OCI-LY7 (cell line): ENCODE measurements around the gene MESP1.

Experiments
- CTCF ChIP-seq: fragments of 200-600 bp; sonication (generic); conservative IDR thresholded peaks from 2 replicates; pipeline ENCODE4 v1.5.1; 2014; ENCODE audit warnings: mild to moderate bottlenecking, antibody characterized with exemption, low read length, moderate library complexity, mixed read lengths
- EZH2phosphoT487 ChIP-seq: fragments of 200-600 bp; sonication (generic); IDR thresholded peaks from 2 replicates; pipeline ENCODE4 v1.6.1; 2018; ENCODE audit warnings: low read depth, borderline replicate concordance, mild to moderate bottlenecking, mixed run types, antibody characterized with exemption, low read length, moderate library complexity, mixed read lengths

GRCh38 chr15:89723031-89723430 lies 28.0 kb downstream of the MESP1 start:
- TF ChIP-seq CTCF: no peak
- TF ChIP-seq EZH2phosphoT487: no peak
